ENCODE results near the gene RNASEH1. TPM values are rescaled to one million over a fixed set of nuclear protein-coding genes. Genes with fewer than 3 reads are reported as not detected.

Gene RNASEH1
- total and polyA plus RNA-seq, 2 of the 8 experiments (the other 6 are each of a cell fraction or from before 2014, with no cell fraction given) = 11.7 to 42.7 TPM

DNA sequence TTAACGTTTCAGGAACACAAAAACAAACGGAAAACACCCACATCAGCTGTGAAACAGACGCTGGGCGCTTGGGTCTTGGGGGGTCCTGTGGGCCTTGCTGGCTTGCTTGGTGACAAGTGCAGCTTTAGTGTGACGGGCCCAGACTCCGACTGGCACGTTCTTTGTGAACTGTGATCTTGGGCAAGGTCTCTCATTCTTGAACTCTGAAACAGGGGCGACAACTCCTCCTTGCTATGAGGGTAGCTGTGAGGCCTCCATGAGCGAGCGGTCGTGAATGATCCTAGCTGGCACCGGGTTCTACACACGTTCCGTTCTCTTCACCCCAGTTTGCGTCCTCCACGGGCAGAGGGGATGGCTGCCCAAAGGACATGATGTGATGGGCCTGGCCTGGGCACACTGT is 28.1 kb upstream of the RNASEH1 start:
- Histone ChIP-seq H4K20me1 (replicated peaks in 1 of 2; ENCODE audit: control insufficient read depth in 1 of 2, insufficient read depth in 2 of 2, low read length in 2 of 2) (peaks cover 4 to 10% of the 10 kb centered on the region in 2 experiments), H4K91ac (replicated peaks; ENCODE audit: insufficient read length, low read length) (no peak overlapping the region), H2AFZ (ENCODE audit: low read length) (no peak overlapping the region), H3K23ac (ENCODE audit: insufficient read length) (no peak overlapping the region), H3K18ac (ENCODE audit: extremely low read depth, low read length) (no peak overlapping the region), H3K56ac (replicated peaks; ENCODE audit: insufficient read length, low read depth, low read length) (no peak overlapping the region), H3K4ac (replicated peaks; ENCODE audit: insufficient read length, low read depth, low read length) (no peak overlapping the region), H3K79me2 (ENCODE audit: control insufficient read depth in 1 of 2, insufficient read depth in 2 of 2, low read length in 2 of 2) (0 out of 4 replicates have a peak, but pooled peaks cover 0 to 5% of the 10 kb centered on the region in 2 experiments), H3K4me2 (ENCODE audit: insufficient read depth in 1 of 2, low read depth in 2 of 2, low read length in 2 of 2) (no peak overlapping the region), H3K4me3 (ENCODE audit: extremely low read depth in 1 of 4, insufficient read depth in 2 of 4, low read depth in 3 of 4, low read length in 4 of 4) (no peak overlapping the region), H2BK12ac (ENCODE audit: low read depth, low read length) (no peak overlapping the region), H2AK5ac (ENCODE audit: low read depth, low read length) (no peak overlapping the region), H2BK15ac (ENCODE audit: low read length) (no peak overlapping the region), H3K27ac (ENCODE audit: low read depth, low read length) (no peak overlapping the region), H3K36me3 (ENCODE audit: control insufficient read depth in 2 of 4, insufficient read depth in 4 of 4, low read length in 3 of 4) (peaks cover 8 to 35% (median 19%) of the 10 kb centered on the region in 4 experiments), H3K9me3 (ENCODE audit: insufficient read depth in 2 of 2, low read depth in 1 of 2, low read length in 1 of 2) (no peaks in the 10 kb centered on the region), H3K4me1 (replicated peaks in 1 of 4; ENCODE audit: control insufficient read depth in 3 of 4, insufficient read depth in 4 of 4, low read length in 3 of 4) (no peaks in the 10 kb centered on the region), H4K8ac (ENCODE audit: extremely low read depth, insufficient read depth, low read length) (no peak overlapping the region), H4K5ac (ENCODE audit: insufficient read length, low read depth, low read length) (no peak overlapping the region), H3K9ac (replicated peaks in 1 of 4; ENCODE audit: extremely low read depth in 1 of 4, low read depth in 3 of 4, low read length in 3 of 4) (no peak overlapping the region), H2BK120ac (replicated peaks; ENCODE audit: low read depth, low read length) (no peak overlapping the region), H2BK20ac (ENCODE audit: low read length) (no peak overlapping the region), H3K27me3 (replicated peaks in 1 of 4; ENCODE audit: control insufficient read depth in 3 of 4, extremely low read depth in 1 of 4, insufficient read depth in 3 of 4, low read length in 3 of 4) (no peaks in the 10 kb centered on the region), H3K14ac (ENCODE audit: insufficient read length) (no peak overlapping the region), H3K23me2 (ENCODE audit: low read depth, low read length) (no peaks in the 10 kb centered on the region), H2BK5ac (ENCODE audit: low read depth, low read length) (no peak overlapping the region), H3K79me1 (ENCODE audit: low read depth, low read length) (no peaks in the 10 kb centered on the region; the same call in 1 of the 2 replicates)
- POLR2A ChIA-PET (ENCODE audit: partially characterized antibody) = interaction anchor here (0.6 to 17.0 kb wide), 8 partner anchors 9 to 64 kb away, joined by 3 to 373 read pairs (median 6); partner anchors contain the start of genes COLEC11, RNASEH1 and RPS7
- no peak for DNase-seq (ENCODE audit: low read depth in 1 of 2, low spot score in 2 of 2)
- WGBS, 2 experiments (ENCODE audit: extremely low coverage in 1 of 2, insufficient coverage in 1 of 2, insufficient read length in 1 of 2, insufficient replicate concordance in 2 of 2, low coverage in 1 of 2, low lambda C conversion rate in 2 of 2, missing lambda C conversion rate in 1 of 2) = 93% methylated on average over 16 of the region's 16 CpGs; no CpG with 5 or more reads in 1 of the 2 experiments
- CTCF ChIA-PET (ENCODE audit: partially characterized antibody) = interaction anchor here (1.0 kb wide), 1 partner anchor 66 kb away, joined by 3 read pairs; no protein-coding TSS in a partner anchor
- FAIRE-seq = no peak
- TF ChIP-seq RNF2 (IDR thresholded peaks at IDR 0.05; ENCODE audit: borderline replicate concordance, low read depth, low read length, missing control alignments, poor library complexity, severe bottlenecking) (no peak), USF2 (IDR thresholded peaks at IDR 0.05; ENCODE audit: low read length) (no peak), CBX8 (IDR thresholded peaks at IDR 0.05; ENCODE audit: borderline replicate concordance, low read depth, low read length) (no peak), FOSL1 (IDR thresholded peaks at IDR 0.05; ENCODE audit: insufficient read depth, low read depth, low read length) (no peak), JUND (IDR thresholded peaks at IDR 0.05; ENCODE audit: low read length) (no peak), CTBP2 (IDR thresholded peaks at IDR 0.05; ENCODE audit: borderline replicate concordance, insufficient read depth, insufficient read length, low read length) (no peak), JUN (IDR thresholded peaks at IDR 0.05; ENCODE audit: low read depth, low read length) (no peak), SIRT6 (IDR thresholded peaks at IDR 0.05; ENCODE audit: low read length) (no peak), CBX5 (IDR thresholded peaks at IDR 0.05; ENCODE audit: low read depth, low read length) (no peak), BACH1 (IDR thresholded peaks at IDR 0.05; ENCODE audit: low read length) (no peak), SP2 (IDR thresholded peaks at IDR 0.05; ENCODE audit: low read length) (no peak), SIN3A (conservative IDR thresholded peaks at IDR 0.05 in 1 of 2, IDR thresholded peaks at IDR 0.05 in 1 of 2; ENCODE audit: low read depth in 1 of 2, low read length in 2 of 2) (no peak)

All from H1 (cell line).